Mammary epithelial cell (primary cell): ENCODE data around the gene SERPINB1.

Experiments used
- CTCF ChIP-seq, 2 donors: IDR thresholded peaks in 1 of 2; conservative IDR thresholded peaks in 1 of 2; 2 replicates each; pipeline ENCODE4 v1.5.1; 2011 to 2012; ENCODE audit warnings: inconsistent platforms in 2 of 2, low read length in 2 of 2, mild to moderate bottlenecking in 2 of 2, control low read depth in 1 of 2, low read depth in 1 of 2; ENCODE audit not compliant: insufficient read depth in 1 of 2; ENCODE audit errors: extremely low read depth in 1 of 2
- EZH2 ChIP-seq: IDR thresholded peaks from 2 replicates; pipeline ENCODE4 v1.6.1; 2012; ENCODE audit warnings: low read length, inconsistent platforms, borderline replicate concordance

- TF ChIP-seq CTCF (conservative IDR thresholded peaks at IDR 0.05 in 1 of 2, IDR thresholded peaks at IDR 0.05 in 1 of 2; ENCODE audit: extremely low read depth in 1 of 2, insufficient read depth in 1 of 2, low read depth in 1 of 2, low read length in 2 of 2) (no peak), EZH2 (no peak)
Observed at GRCh38 chr6:2877960-2878359, 36.3 kb upstream of the SERPINB1 start.
